Testis (tissue), 2 donors: Measurements from ENCODE around the gene TTLL5.
"Not testable (repeated sequence)": the region's sequence is repeated elsewhere in the genome, so short reads cannot be mapped to it uniquely, and the experiment has no call there.

Experiments used
- CTCF ChIP-seq, 3 experiments: fragments of 450-650 bp in 2 of 3; fragments of 200-600 bp in 1 of 3; sonication (generic) in 1 of 3; IDR thresholded peaks; one replicate each; pipeline ENCODE4 v1.5.1; 2016 to 2019; ENCODE audit warnings: antibody characterized with exemption in 3 of 3, mild to moderate bottlenecking in 2 of 3, moderate library complexity in 1 of 3
- POLR2A ChIP-seq: fragments of 450-650 bp; IDR thresholded peaks from one replicate; pipeline ENCODE4 v1.6.1; 2017; ENCODE audit warnings: antibody characterized with exemption, mild to moderate bottlenecking, moderate library complexity

GRCh38 chr14:75695025-75695424, 34.0 kb downstream of the TTLL5 start:
- not testable (repeated sequence) for TF ChIP-seq CTCF (IDR thresholded peaks at IDR 0.05); POLR2A
